DND-41 (cell line): ENCODE data around the gene SPOCD1.

Source experiments
- ATAC-seq: fragments of 200-7000 bp; cut with Tn5 transposase; 3 replicates; pipeline ENCODE4 v1.9.1; 2021; ENCODE audit warnings: low read depth; ENCODE audit not compliant: insufficient read depth
- DNase-seq: peaks from one replicate; pipeline ENCODE4 v3.0.0-alpha.2; 2020
- H2AFZ ChIP-seq: 2 replicates; pipeline ENCODE4 v1.6.0; 2012; ENCODE audit warnings: low read depth, low read length
- H3K27ac ChIP-seq: 2 replicates; pipeline ENCODE4 v1.5.1; 2012; ENCODE audit warnings: low read length, inconsistent platforms
- H3K27me3 ChIP-seq: fragments of 200-600 bp; sonication (generic); 2 replicates; pipeline ENCODE4 v1.6.0; 2012; ENCODE audit warnings: low read length, mild to moderate bottlenecking, inconsistent platforms; ENCODE audit not compliant: insufficient read depth, poor library complexity
- H3K36me3 ChIP-seq: 2 replicates; pipeline ENCODE4 v1.5.1; 2012; ENCODE audit warnings: low read length, inconsistent platforms; ENCODE audit not compliant: insufficient read depth
- H3K4me1 ChIP-seq: 2 replicates; pipeline ENCODE4 v1.5.1; 2012; ENCODE audit warnings: mild to moderate bottlenecking, low read length; ENCODE audit not compliant: insufficient read depth
- H3K4me2 ChIP-seq: 2 replicates; pipeline ENCODE4 v1.6.0; 2012; ENCODE audit warnings: mild to moderate bottlenecking, moderate library complexity, low read length, inconsistent platforms; ENCODE audit not compliant: insufficient read depth
- H3K4me3 ChIP-seq, 2 experiments: fragments of 200-600 bp in 1 of 2; shearing (Covaris generic) in 1 of 2; 2 replicates each; pipeline ENCODE4 v1.5.1; 2012 to 2016; ENCODE audit warnings: inconsistent platforms in 2 of 2, low read length in 2 of 2, mild to moderate bottlenecking in 2 of 2, low read depth in 1 of 2, moderate library complexity in 1 of 2
- H3K79me2 ChIP-seq: 2 replicates; pipeline ENCODE4 v1.6.0; 2012; ENCODE audit warnings: low read length, inconsistent platforms; ENCODE audit not compliant: insufficient read depth
- H3K9ac ChIP-seq: 2 replicates; pipeline ENCODE4 v1.6.0; 2012; ENCODE audit warnings: low read depth, mild to moderate bottlenecking, inconsistent platforms, low read length, moderate library complexity
- H3K9me3 ChIP-seq: 2 replicates; pipeline ENCODE4 v1.5.1; 2012; ENCODE audit warnings: low read length, moderate library complexity, mild to moderate bottlenecking, inconsistent platforms; ENCODE audit not compliant: insufficient read depth, severe bottlenecking
- H4K20me1 ChIP-seq: 2 replicates; pipeline ENCODE4 v1.6.0; 2012; ENCODE audit warnings: low read length; ENCODE audit not compliant: insufficient read depth
- EZH2 ChIP-seq: IDR thresholded peaks from 3 replicates; pipeline ENCODE4 v1.6.1; 2012; ENCODE audit warnings: borderline replicate concordance, low read depth, mild to moderate bottlenecking, moderate library complexity, low read length, inconsistent platforms; ENCODE audit not compliant: severe bottlenecking
- TF ChIP-seq, protein P1 (sequence below): IDR thresholded peaks from 2 replicates; pipeline ENCODE4 v1.5.1; 2012; ENCODE audit warnings: borderline replicate concordance, low read length, moderate library complexity, mild to moderate bottlenecking; ENCODE audit not compliant: poor library complexity, severe bottlenecking; ENCODE audit errors: extremely low read depth

SPOCD1 gene

DNA sequence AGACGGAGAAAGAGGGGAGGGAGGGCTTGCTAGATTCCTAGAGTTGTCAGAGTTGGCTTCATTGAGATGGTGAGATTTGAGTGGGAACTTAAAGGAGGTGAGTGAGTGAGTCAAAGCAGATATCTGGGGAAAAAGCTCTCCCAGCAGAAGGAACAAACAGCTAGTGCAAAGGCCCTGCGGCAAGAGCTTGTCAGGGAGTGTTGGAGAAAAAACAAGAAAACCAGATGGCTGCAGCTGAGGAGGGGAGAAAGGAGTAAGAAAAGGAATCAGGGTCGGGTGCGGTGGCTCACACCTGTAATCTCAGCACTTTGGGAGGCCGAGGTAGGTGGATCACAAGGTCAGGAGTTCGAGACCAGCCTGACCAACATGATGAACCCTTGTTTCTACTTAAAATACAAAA, 40.3 kb upstream of the SPOCD1 start:
- DNase-seq (no peak), ATAC-seq (no peak)
- Histone ChIP-seq H3K27me3 (no peaks in the 10 kb centered on the region), H3K79me2 (no peaks in the 10 kb centered on the region), H3K4me1 (no peaks in the 10 kb centered on the region), H3K4me3 (no peak overlapping the region), H3K4me2 (no peak overlapping the region), H2AFZ (no peak overlapping the region), H3K9ac (no peak overlapping the region), H4K20me1 (no peaks in the 10 kb centered on the region), H3K36me3 (no peaks in the 10 kb centered on the region), H3K9me3 (no peaks in the 10 kb centered on the region), H3K27ac (no peak overlapping the region)
- no peak for TF ChIP-seq EZH2
- TF ChIP-seq, protein P1, sequence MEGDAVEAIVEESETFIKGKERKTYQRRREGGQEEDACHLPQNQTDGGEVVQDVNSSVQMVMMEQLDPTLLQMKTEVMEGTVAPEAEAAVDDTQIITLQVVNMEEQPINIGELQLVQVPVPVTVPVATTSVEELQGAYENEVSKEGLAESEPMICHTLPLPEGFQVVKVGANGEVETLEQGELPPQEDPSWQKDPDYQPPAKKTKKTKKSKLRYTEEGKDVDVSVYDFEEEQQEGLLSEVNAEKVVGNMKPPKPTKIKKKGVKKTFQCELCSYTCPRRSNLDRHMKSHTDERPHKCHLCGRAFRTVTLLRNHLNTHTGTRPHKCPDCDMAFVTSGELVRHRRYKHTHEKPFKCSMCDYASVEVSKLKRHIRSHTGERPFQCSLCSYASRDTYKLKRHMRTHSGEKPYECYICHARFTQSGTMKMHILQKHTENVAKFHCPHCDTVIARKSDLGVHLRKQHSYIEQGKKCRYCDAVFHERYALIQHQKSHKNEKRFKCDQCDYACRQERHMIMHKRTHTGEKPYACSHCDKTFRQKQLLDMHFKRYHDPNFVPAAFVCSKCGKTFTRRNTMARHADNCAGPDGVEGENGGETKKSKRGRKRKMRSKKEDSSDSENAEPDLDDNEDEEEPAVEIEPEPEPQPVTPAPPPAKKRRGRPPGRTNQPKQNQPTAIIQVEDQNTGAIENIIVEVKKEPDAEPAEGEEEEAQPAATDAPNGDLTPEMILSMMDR, result no peak

DNA sequence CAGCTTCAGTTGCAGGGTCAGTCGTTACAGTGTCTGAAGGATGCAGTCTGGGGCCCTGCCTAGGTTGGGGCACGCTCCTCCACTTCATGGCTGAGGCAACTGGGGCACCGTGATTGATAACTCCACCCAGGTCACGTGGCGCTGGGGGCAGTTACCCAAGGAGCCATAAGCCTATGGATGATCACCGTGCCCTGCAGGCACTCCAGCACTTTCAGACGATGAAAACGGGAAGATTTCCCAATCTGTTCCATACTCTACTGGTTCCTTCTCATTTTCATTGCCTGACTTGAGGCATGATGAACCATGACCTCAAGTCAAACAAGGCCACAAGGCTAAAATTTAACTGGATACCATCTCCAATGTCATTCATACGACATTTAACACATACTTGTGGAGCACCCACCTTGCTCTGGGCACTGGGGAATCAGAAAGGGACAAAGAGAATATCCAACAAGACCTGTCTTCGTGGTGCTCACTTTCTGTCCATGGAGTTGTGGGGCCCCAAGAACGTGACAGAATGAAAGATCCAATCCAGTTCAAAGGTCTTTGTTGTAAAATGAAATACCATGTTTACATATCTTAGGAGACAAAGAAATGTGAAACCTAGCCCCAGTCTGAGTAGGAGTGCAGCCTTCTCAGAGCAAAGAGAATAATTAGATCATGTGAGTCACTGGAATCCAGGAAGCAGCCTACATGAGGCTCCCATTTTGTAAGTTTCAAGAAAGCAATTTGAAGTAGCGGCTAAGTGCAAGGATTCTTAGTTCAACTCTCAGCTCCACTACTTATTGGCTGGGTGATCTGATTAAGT, 39.4 kb upstream of the SPOCD1 start:
- ATAC-seq (no peak), DNase-seq (no peak)
- no peaks in the 10 kb centered on the region for H3K79me2 ChIP-seq
- H3K27ac ChIP-seq, result 0 out of 2 replicates have a peak overlapping the region, but pooled peaks have one; percentile 16
- H2AFZ ChIP-seq, result peak overlapping the region; percentile 29; the same call in 1 of the 2 replicates
- H3K9me3 ChIP-seq, result no peaks in the 10 kb centered on the region
- H3K9ac ChIP-seq, result no peak overlapping the region
- no peaks in the 10 kb centered on the region for H4K20me1 ChIP-seq
- no peak overlapping the region for H3K4me2 ChIP-seq
- no peaks in the 10 kb centered on the region for H3K27me3 ChIP-seq
- no peaks in the 10 kb centered on the region for H3K4me1 ChIP-seq
- no peaks in the 10 kb centered on the region for H3K36me3 ChIP-seq
- H3K4me3 ChIP-seq, result no peak overlapping the region
- no peak for TF ChIP-seq EZH2
- TF ChIP-seq, protein P1, result no peak

DNA sequence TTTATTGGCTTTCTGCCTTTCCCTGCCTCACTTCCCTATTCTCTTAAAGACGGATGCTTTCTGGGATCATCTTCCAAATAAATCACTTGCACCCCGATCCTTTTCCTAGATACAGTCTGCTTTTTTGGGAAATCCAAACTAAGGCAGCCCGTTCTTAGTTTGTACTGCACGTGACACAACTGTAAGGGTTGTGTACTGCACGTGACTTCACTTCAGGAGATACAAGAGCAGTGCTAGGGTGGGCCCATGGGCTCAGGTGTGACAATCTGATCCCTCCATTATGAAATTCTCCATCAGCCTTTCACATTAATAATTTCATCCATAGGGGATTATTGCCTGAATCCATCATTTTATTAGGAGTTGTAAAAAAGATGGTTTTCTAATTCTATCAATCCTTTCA, 33.8 kb upstream of the SPOCD1 start:
- no peak overlapping the region for H3K4me2 ChIP-seq
- no peaks in the 10 kb centered on the region for H3K36me3 ChIP-seq
- no peaks in the 10 kb centered on the region for H3K9me3 ChIP-seq
- H3K27ac ChIP-seq, result peak overlapping the region; percentile 85; the same call in 1 of the 2 replicates
- H3K9ac ChIP-seq, result no peak overlapping the region
- ATAC-seq, result no peak
- no peaks in the 10 kb centered on the region for H3K27me3 ChIP-seq
- no peak overlapping the region for H3K4me3 ChIP-seq
- no peak for DNase-seq
- no peaks in the 10 kb centered on the region for H3K79me2 ChIP-seq
- peaks cover 32% of the 10 kb centered on the region for H3K4me1 ChIP-seq
- TF ChIP-seq EZH2, result no peak
- TF ChIP-seq, protein P1, result no peak
- no peaks in the 10 kb centered on the region for H4K20me1 ChIP-seq
- H2AFZ ChIP-seq, result no peak overlapping the region
